GM18873 (cell line): ENCODE data around the gene ADH1C.
"Not testable (repeated sequence)": the region's sequence is repeated elsewhere in the genome, so short reads cannot be mapped to it uniquely, and the experiment has no call there.

Experiments
- ATAC-seq: cut with Tn5 transposase; IDR thresholded peaks from one replicate; pipeline ENCODE4 v1.9.1; 2021; ENCODE audit warnings: mild to moderate bottlenecking, moderate library complexity, moderate number of reproducible peaks; ENCODE audit not compliant: unreplicated experiment, low FRiP score

Gene ADH1C

GRCh38 chr4:99352602-99353537 is at the start of gene ADH1C:
TSS of gene ADH1C (minus strand) at chr4:99352746. CDS start at chr4:99352675, 71 bp downstream.
- no peak for ATAC-seq

DNA sequence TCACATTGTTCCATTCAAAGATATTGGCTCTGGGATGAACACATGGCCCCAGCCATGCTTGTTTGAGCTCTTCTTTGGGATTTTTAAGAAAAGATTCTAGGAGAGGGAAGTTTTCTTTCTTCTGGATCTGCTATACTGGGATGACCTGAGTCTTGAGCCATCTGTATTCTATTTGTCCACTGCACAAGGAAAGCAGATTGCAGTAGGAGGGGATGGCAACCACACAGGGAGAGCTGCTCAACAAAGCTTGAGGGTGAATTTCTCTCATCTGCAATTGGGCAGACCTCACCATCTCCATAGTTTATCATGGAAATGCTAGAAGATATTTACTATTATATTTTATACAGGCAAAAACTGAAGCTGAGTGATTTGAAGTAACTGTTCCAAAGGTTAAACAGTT is 48.3 kb upstream of the ADH1C start:
- no peak for ATAC-seq

DNA sequence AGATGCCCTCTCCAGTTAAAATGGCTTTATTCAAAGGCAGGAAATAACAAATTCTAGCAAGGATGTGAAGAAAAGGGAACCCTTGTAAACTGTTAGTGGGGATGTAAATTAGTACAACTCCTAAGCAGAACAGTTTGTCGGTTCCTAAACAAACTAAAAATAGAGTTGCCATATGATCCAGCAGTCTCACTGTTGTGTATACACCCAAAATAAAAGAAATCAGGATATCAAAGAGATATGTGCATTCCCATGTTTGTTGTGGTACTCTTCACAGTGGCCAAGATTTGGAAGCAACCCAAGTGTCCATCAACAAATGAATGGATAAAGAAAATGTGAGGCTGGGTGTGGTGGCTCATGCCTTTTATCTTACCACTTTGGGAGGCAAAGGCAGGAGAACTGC is 46.5 kb upstream of the ADH1C start:
- no peak for ATAC-seq

DNA sequence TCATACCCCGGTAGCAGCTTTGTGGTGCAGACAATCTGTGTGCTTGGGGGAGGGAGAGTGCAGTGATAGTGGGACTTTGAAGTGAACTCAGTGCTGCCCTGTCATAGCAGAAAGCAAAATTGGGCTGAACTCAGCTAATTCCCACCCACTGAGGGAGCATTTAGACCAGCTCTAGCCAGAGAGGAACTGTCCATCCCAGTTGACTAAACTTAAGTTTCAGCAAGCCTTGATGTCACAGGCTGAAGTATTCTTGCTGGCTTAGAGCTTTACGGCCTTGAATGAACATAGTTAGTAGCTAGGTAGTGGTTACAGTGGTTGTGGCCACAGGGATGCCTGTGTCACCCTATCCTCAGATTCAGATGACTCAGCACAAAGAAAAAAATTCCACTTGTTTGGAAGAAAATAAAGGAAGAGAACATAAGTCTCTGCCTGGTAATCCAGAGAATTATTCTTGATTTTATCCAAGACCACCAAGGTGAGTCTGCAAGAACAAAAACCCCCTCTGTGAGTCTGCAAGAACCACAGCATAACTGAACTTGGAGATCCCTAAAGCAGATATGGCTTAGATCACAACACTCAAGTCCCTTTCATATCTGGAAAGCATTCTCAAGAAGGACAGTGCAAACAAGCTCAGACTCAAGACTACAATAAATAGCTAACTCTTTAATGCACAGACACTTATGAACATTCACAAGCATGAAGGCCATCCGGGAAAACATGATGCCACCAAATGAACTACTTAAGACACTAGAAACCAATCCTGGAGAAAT is 43.2 kb upstream of the ADH1C start:
- no peak for ATAC-seq

DNA sequence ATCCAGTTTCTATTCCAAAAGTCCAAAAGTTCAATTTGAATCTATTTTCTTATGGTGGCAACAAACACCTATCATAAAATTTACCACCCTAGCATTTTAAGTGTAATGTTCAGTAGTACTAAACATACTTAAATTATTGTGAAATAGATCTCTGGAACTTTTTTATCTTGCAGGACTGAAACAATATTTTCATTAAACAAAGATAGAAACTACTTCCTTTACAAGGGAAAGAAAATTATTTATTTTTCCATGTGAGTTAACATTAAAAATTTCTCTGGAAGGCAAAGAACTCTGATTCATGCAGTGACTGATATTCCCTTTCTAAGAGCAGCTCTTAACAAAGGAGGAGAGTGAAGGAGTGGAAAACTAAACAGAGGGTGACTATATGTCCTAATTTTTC is 42.4 kb upstream of the ADH1C start:
- no peak for ATAC-seq

DNA sequence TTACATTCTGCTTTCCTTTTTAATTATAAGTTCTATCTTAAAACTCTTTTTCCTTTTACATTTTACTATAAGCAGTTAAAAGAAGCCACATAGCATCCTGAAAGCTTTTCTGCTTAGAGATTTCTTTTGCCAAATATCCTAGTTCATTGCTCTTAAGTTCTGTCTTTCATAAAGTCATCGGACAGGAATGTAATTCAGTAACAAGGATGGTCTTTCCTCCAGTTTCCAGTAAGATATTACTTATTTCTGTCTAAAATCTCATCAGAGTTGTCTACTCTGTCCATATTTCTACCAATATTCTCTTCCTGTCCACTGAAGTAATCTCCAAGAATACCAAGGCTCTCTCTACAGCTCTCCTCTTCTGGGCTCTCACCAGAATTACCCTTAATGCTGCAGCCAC is 37.5 kb upstream of the ADH1C start:
- no peak for ATAC-seq

DNA sequence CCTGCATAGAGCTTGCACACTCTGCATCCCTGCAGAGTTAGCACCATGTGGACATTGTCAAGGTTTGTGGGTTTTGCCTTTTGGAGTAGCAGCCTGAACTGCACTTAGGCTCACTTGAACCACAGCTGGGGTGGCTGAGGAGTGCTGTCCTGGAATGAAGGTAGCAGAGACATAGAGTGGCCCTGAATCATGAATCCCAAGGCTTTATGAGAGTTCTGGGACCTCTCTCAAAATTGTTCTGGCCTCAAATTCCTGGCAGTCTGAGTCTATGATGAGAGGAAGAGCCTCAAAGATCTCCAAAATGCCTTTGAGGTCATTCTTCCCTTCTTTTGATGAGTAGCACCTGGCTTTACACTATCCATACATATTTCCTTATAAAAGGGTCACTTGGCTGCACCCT is 37.1 kb upstream of the ADH1C start:
- no peak for ATAC-seq

DNA sequence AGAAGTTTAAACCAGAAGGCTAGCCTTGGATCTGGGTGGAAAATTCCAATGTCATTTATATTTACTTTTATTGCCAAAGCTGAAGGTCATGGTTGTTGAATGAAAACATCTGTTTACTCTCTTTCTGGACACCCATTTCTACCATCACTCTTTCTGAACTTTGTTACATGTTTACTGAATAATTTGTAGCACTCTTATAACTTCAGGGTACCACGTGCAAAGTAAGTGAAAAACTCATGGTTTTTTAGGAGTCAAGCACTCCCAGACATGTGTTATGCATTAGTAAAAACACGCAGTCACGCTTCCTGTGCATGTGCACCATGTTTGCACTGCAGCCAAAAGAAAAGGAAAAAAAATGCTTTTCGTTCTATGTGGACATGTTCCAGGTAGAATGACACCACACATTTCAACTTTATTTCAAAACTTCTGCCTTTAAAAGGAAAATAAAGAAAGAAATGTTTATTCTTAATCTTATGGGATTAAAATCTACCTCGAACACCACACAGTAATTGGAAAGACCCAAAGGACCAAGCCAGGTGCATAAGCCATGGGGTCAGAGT is 31.4 kb upstream of the ADH1C start:
- ATAC-seq: no peak

- no peak for ATAC-seq
Measured at GRCh38 chr4:99383399-99383798, 30.9 kb upstream of the ADH1C start.

DNA sequence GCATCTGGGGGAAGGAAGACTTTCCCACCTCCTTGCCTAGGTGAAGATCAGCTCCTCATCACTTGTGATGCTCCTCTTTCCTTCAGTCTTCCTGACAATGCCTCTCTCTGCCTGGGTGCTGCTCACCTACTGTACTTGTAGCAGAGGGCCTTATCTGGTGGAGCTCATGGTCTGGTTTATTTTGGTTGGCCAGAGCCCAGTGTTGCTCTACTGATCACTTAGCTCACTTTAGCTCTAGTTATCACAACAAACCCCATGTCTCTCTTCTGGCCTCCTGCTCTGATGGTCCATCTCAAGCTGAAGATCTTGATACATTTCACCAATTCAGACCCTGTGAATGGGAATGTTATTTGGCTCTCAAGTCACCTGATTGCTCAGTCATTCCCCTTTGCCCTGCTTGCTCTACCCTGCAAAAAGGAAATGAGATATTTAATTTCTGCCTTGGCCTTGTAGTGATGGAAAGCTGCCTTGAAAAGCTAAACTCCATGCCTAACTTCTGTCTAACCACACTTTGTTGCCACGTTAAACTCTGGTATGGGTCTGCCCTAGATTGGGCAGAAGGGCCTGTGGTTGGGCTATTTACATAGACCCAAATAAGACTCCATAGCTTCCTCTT is 30.3 kb upstream of the ADH1C start:
- ATAC-seq: no peak

DNA sequence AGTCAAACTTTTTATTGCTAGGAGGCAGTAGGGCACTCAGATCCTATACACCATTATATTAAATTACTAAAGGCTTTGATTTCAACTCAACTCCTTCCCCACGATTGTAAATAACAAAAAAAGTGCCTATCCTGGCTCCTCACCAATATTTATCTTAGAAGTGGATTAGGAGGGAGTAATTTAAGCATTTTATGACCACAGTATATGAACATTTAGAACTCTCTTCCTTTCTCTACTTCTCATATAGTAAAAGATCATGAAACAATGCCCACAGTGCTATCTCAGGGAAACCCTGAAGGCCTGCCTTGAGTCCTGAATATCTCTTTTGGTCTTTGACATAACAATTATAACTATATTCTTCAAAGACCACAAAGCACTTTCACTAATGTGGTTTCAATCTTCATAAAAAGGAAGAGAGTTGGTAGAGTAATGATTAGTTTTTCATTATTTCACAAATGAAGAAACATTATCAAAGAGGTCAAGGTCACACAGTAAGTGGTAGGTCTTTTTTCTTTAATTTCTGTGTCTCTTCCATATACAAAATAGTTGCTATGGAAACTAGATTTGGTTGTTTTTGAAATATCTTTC is 29.1 kb upstream of the ADH1C start:
- ATAC-seq: no peak

DNA sequence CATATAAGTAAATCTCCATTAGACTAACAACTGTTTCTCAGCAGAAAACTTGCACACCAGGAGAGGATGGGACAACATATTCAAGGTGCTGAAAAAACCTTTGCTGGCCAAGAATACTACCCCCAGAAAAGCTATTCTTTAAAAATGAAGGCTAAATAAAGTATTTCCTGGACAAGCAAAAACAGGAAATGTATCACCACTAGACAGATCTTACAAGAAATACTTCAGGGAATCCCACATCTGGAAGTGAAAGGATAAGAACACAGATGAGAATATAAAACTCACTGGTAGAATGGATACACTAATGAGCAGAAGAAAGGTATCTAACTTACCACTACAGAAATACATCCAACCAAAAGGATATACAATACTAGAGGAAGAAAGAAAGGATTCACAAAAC is 27.0 kb upstream of the ADH1C start:
- no peak for ATAC-seq

DNA sequence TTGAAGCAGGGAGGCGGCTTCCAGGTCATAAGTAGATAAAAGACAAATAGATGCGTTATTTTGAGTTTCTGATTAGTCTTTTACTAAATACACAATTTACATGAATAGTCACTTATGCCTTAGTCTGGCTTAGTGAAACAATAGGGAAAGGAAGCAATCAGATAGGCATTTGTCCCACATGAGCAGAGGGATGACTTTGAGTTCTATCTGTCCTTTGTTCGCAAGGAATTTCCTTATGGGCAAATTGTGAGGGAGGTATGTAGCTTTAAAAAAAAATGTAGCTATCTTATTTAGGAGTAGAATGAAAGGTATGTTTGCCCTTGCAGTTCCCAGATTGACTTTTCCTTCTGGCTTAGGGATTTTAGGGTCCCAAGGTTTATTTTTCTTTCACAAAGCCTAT is 26.3 kb upstream of the ADH1C start:
- no peak for ATAC-seq

- not testable (repeated sequence) for ATAC-seq
Measured at GRCh38 chr4:99377341-99377740, 24.8 kb upstream of the ADH1C start.

DNA sequence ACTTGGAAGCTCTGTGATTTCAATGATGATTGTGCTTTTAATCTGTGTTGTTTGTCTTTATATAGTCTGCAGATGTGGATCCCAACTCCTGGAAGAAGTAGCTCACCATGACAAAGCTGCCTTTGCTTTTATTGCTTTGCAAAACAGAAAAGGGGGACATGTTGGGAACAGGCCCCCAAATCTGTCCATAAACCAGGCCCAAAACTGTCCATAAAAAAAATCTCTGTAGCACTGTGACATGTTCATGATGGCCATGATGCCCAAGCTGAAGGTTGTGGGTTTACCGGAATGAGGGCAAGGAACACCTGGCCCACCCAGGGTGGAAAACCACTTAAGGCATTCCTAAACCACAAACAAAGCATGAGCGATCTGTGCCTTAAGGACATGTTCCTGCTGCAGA is 19.9 kb upstream of the ADH1C start:
- ATAC-seq: not testable (repeated sequence)

GRCh38 chr4:99367817-99368216 is 15.3 kb upstream of the ADH1C start:
- ATAC-seq: not testable (repeated sequence)

- ATAC-seq: no peak
Measured at GRCh38 chr4:99366491-99366890, 13.9 kb upstream of the ADH1C start.

- no peak for ATAC-seq
Measured at GRCh38 chr4:99362768-99363167, 10.2 kb upstream of the ADH1C start.

- ATAC-seq: no peak
Measured at GRCh38 chr4:99361899-99362275, 9.3 kb upstream of the ADH1C start.

DNA sequence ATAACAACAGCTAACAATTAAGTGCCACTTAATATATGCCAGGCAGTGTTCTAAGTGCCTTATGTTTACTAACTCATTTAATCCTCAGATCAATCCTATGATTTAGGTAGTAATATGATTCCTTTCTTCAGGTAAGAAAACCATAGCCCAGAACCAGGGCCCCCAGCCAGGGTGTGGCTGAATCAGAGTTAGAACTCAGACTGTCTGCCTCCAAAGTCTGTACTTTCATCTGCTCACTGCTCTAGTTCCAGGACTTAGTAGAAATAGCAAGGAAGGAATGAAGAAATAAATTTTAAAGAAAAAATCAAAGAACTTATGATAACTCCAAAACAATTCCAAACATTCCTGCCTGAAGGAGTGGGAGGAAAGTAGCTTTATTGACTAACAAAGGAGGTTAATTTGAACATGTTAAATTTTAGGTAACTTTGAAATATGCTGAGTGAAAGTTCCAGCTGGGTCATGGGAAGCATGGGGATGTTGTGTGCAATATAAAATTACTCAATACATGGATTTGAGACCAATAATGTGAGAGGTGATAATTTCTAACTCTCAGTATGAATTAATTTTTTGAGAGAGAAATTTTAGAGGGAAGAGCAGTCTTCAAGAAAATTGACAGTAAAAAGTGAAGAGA is 8.8 kb upstream of the ADH1C start:
- no peak for ATAC-seq
